ENCODE data around the gene ACER3. TPM values are rescaled to one million over a fixed set of nuclear protein-coding genes. Genes with fewer than 3 reads are reported as not detected.

Gene ACER3
- total and polyA plus RNA-seq, 4 donors, result 1.9 to 5.9 (median 4.2) TPM

DNA sequence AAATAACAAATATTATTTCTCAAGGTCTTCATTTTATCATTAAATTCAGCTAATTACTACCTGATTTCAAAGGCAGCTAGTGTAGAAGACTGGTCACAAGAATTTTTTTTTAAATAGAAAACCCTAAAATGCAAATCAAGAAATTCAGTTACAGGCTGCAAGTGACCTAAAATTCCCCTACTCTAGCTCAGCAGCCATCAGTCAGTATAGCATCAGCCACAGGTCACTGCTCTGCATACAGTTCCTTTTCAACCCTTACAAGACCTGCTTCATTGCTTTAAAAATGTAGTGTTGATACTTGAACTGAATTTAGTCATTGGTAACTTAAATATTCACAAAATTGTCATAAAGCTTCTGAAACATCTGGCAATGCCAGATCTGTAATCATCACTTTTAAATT, 164.0 kb downstream of the ACER3 start (continued):
- no peak for TF ChIP-seq REST (IDR thresholded peaks at IDR 0.05)

DNA sequence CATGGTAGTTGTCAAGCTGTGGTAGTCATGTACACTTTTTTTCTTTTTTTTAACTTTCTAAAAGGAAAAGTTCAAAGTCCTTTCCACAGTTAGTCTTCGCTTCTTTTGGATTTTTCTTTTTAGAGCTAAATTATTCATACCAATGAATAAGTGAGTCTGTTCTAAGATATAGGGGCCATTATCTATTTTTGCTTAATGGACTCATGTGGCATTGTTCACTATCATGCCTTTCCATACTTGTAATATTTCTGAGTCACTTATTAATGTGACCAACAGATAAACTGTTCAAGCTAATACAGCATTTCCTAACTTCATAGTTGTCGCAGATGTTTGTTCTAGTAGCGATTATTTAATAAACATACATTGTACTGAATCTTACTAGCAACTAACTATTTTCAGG, 165.5 kb downstream of the ACER3 start:
- H3K9ac ChIP-seq (ENCODE audit: low read depth in 1 of 2, low read length in 2 of 2), result no peak overlapping the region
- H3K4me3 ChIP-seq (ENCODE audit: low read depth in 1 of 3, low read length in 3 of 3), result no peak overlapping the region
- no peaks in the 10 kb centered on the region for H3K36me3 ChIP-seq (ENCODE audit: control insufficient read depth in 4 of 4, insufficient read depth in 3 of 4, low read depth in 1 of 4, low read length in 3 of 4)
- TF ChIP-seq HNF4A (conservative IDR thresholded peaks at IDR 0.05) (no peak), REST (IDR thresholded peaks at IDR 0.05) (no peak), RXRA (IDR thresholded peaks at IDR 0.05) (no peak), FOXA1 (IDR thresholded peaks at IDR 0.05) (no peak), FOXA2 (IDR thresholded peaks at IDR 0.05) (no peak), SP1 (IDR thresholded peaks at IDR 0.05) (no peak), RAD21 (IDR thresholded peaks at IDR 0.05) (no peak), HNF4G (IDR thresholded peaks at IDR 0.05) (no peak), NR2F2 (IDR thresholded peaks at IDR 0.05) (no peak), TAF1 (conservative IDR thresholded peaks at IDR 0.05) (no peak), JUND (IDR thresholded peaks at IDR 0.05) (no peak), ZBTB33 (IDR thresholded peaks at IDR 0.05) (no peak), GABPA (IDR thresholded peaks at IDR 0.05 in 1 of 2, conservative IDR thresholded peaks at IDR 0.05 in 1 of 2) (no peak), EGR1 (IDR thresholded peaks at IDR 0.05; ENCODE audit: low read depth in 2 of 2) (no peak), YY1 (IDR thresholded peaks at IDR 0.05) (no peak)
- TF ChIP-seq, protein P1, sequence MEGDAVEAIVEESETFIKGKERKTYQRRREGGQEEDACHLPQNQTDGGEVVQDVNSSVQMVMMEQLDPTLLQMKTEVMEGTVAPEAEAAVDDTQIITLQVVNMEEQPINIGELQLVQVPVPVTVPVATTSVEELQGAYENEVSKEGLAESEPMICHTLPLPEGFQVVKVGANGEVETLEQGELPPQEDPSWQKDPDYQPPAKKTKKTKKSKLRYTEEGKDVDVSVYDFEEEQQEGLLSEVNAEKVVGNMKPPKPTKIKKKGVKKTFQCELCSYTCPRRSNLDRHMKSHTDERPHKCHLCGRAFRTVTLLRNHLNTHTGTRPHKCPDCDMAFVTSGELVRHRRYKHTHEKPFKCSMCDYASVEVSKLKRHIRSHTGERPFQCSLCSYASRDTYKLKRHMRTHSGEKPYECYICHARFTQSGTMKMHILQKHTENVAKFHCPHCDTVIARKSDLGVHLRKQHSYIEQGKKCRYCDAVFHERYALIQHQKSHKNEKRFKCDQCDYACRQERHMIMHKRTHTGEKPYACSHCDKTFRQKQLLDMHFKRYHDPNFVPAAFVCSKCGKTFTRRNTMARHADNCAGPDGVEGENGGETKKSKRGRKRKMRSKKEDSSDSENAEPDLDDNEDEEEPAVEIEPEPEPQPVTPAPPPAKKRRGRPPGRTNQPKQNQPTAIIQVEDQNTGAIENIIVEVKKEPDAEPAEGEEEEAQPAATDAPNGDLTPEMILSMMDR (IDR thresholded peaks at IDR 0.05; ENCODE audit: low read depth, low read length, missing input control), result no peak
- TF ChIP-seq, protein P2, sequence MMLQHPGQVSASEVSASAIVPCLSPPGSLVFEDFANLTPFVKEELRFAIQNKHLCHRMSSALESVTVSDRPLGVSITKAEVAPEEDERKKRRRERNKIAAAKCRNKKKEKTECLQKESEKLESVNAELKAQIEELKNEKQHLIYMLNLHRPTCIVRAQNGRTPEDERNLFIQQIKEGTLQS (IDR thresholded peaks at IDR 0.05), result no peak
- TF ChIP-seq, protein P3, sequence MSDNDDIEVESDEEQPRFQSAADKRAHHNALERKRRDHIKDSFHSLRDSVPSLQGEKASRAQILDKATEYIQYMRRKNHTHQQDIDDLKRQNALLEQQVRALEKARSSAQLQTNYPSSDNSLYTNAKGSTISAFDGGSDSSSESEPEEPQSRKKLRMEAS (IDR thresholded peaks at IDR 0.05), result no peak
- H3K27me3 ChIP-seq (ENCODE audit: control insufficient read depth in 4 of 4, insufficient read depth in 4 of 4, low read length in 3 of 4), result peaks cover 0 to 9% (median 2%) of the 10 kb centered on the region in 4 donors
- DNase-seq (ENCODE audit: low spot score), result no peak
- 88% methylated on average over 3 of the region's 3 CpGs for WGBS
- no peak overlapping the region for H3K27ac ChIP-seq (ENCODE audit: low read depth in 1 of 2, low read length in 2 of 2)
- H3K9me3 ChIP-seq (ENCODE audit: control insufficient read depth in 4 of 4, low read length in 3 of 4), result no peaks in the 10 kb centered on the region
- no peaks in the 10 kb centered on the region for H3K4me1 ChIP-seq (ENCODE audit: control insufficient read depth in 4 of 4, insufficient read depth in 4 of 4, low read length in 3 of 4)

All from liver (tissue), 9 donors.